ENCODE measurements around the gene TIMM50. TPM values are rescaled to one million over a fixed set of nuclear protein-coding genes. Genes with fewer than 3 reads are reported as not detected.
A peak's percentile ranks its signal among the peaks of the same experiment; 100 is the strongest.

The TIMM50 gene
- total and polyA plus RNA-seq, 2 of the 13 experiments (the other 11 are each of a cell fraction or from before 2014, with no cell fraction given): 91.1 to 92.5 TPM

- TF ChIP-seq ZNF275 (CRISPR knock-in tag; IDR thresholded peaks at IDR 0.05; ENCODE audit: borderline replicate concordance) (no peak; the same call in 1 of the 2 replicates), TRAFD1 (CRISPR knock-in tag; IDR thresholded peaks at IDR 0.05; ENCODE audit: borderline replicate concordance) (no peak), ZNF274 (CRISPR knock-in tag; IDR thresholded peaks at IDR 0.05) (peak; percentile 96; the same call in 1 of the 2 replicates), PRMT3 (CRISPR knock-in tag; IDR thresholded peaks at IDR 0.05; ENCODE audit: borderline replicate concordance, low read depth) (peak; percentile 98), ELF3 (CRISPR knock-in tag; IDR thresholded peaks at IDR 0.05) (peak; percentile 48), ZNF784 (CRISPR knock-in tag; IDR thresholded peaks at IDR 0.05; ENCODE audit: borderline replicate concordance) (peak; percentile 58; the same call in 1 of the 2 replicates), MYNN (CRISPR knock-in tag; IDR thresholded peaks at IDR 0.05; ENCODE audit: low read depth) (no peak), PAX8 (CRISPR knock-in tag; IDR thresholded peaks at IDR 0.05; ENCODE audit: borderline replicate concordance) (no peak; the same call in 1 of the 2 replicates), ZNF205 (CRISPR knock-in tag; IDR thresholded peaks at IDR 0.05) (peak; percentile 42; the same call in 1 of the 2 replicates), ZFP1 (CRISPR knock-in tag; IDR thresholded peaks at IDR 0.05) (no peak), ZUFSP (CRISPR knock-in tag; IDR thresholded peaks at IDR 0.05; ENCODE audit: borderline replicate concordance) (no peak), BCLAF1 (IDR thresholded peaks at IDR 0.05) (no peak), CENPT (CRISPR knock-in tag; IDR thresholded peaks at IDR 0.05; ENCODE audit: low read depth) (peak; percentile 97), NCOR1 (IDR thresholded peaks at IDR 0.05; ENCODE audit: borderline replicate concordance, low read length) (no peak), SIN3A (IDR thresholded peaks at IDR 0.05; ENCODE audit: borderline replicate concordance, low read depth, low read length) (no peak), ZNF235 (CRISPR knock-in tag; IDR thresholded peaks at IDR 0.05; ENCODE audit: borderline replicate concordance) (peak; percentile 51; the same call in 1 of the 2 replicates), ZNF264 (CRISPR knock-in tag; IDR thresholded peaks at IDR 0.05) (0 out of 2 replicates have a peak, but pooled peaks have one; percentile 42), ZNF343 (CRISPR knock-in tag; IDR thresholded peaks at IDR 0.05) (peak; percentile 62; the same call in 1 of the 2 replicates), ZNF501 (CRISPR knock-in tag; IDR thresholded peaks at IDR 0.05) (peak; percentile 42; the same call in 1 of the 2 replicates), ZNF572 (CRISPR knock-in tag; IDR thresholded peaks at IDR 0.05) (no peak)
Observed at GRCh38 chr19:39506944-39507714, 26.5 kb downstream of the TIMM50 start (continued).

All from HepG2 (cell line).